Keratinocyte (primary cell): ENCODE results near the gene RORB. TPM values are rescaled to one million over a fixed set of nuclear protein-coding genes. Genes with fewer than 3 reads are reported as not detected.

ENCODE experiments used
- DNase-seq: peaks from one replicate; pipeline ENCODE4 v3.0.0-alpha.2; 2011; ENCODE audit warnings: low read depth, missing footprints, low spot score
- FAIRE-seq: peaks from 2 replicates; lab custom pipeline; 2011; peaks lifted over from hg19 to GRCh38; lab: Jason Lieb, UNC
- H2AFZ ChIP-seq: 2 replicates; pipeline ENCODE4 v1.6.0; 2012; ENCODE audit warnings: low read length, control low read depth, inconsistent platforms; ENCODE audit not compliant: control insufficient read depth
- H3K27ac ChIP-seq: 2 replicates; pipeline ENCODE4 v1.5.1; 2011; ENCODE audit warnings: low read length; ENCODE audit not compliant: control insufficient read depth, insufficient read depth
- H3K27me3 ChIP-seq: 3 replicates; pipeline ENCODE4 v1.6.0; 2011; ENCODE audit warnings: low read length; ENCODE audit not compliant: control insufficient read depth, insufficient read depth; ENCODE audit errors: extremely low read depth
- H3K36me3 ChIP-seq, 2 experiments: 2 replicates in 1 of 2; 3 replicates in 1 of 2; pipeline ENCODE4 v1.5.1; 2011; ENCODE audit warnings: low read length in 2 of 2, mild to moderate bottlenecking in 1 of 2; ENCODE audit not compliant: control insufficient read depth in 2 of 2, insufficient read depth in 2 of 2; ENCODE audit errors: extremely low read depth in 1 of 2
- H3K4me1 ChIP-seq: 3 replicates; pipeline ENCODE4 v1.5.1; 2011; ENCODE audit warnings: low read length; ENCODE audit not compliant: control insufficient read depth, insufficient read depth; ENCODE audit errors: extremely low read depth
- H3K4me2 ChIP-seq: 3 replicates; pipeline ENCODE4 v1.6.0; 2011; ENCODE audit warnings: low read depth, low read length; ENCODE audit not compliant: control insufficient read depth, insufficient read depth; ENCODE audit errors: extremely low read depth
- H3K4me3 ChIP-seq, 3 experiments: fragments of 200-600 bp in 1 of 3; sonication (generic) in 1 of 3; 2 replicates in 2 of 3; 3 replicates in 1 of 3; pipeline ENCODE4 v1.5.1; 2011 to 2016; ENCODE audit warnings: low read length in 3 of 3, mild to moderate bottlenecking in 3 of 3, control low read depth in 2 of 3, inconsistent platforms in 1 of 3, low read depth in 1 of 3, mixed read lengths in 1 of 3, mixed run types in 1 of 3, moderate library complexity in 1 of 3; ENCODE audit not compliant: control insufficient read depth in 2 of 3, insufficient read depth in 2 of 3; ENCODE audit errors: extremely low read depth in 1 of 3
- H3K79me2 ChIP-seq: 2 replicates; pipeline ENCODE4 v1.6.0; 2012; ENCODE audit warnings: low read length; ENCODE audit not compliant: control insufficient read depth, insufficient read depth
- H3K9ac ChIP-seq: 3 replicates; pipeline ENCODE4 v1.6.0; 2011; ENCODE audit warnings: low read length; ENCODE audit not compliant: control insufficient read depth, insufficient read depth; ENCODE audit errors: extremely low read depth
- H3K9me1 ChIP-seq: 3 replicates; pipeline ENCODE4 v1.6.0; 2011; ENCODE audit warnings: low read length; ENCODE audit not compliant: control insufficient read depth, insufficient read depth; ENCODE audit errors: extremely low read depth
- H3K9me3 ChIP-seq: 2 replicates; pipeline ENCODE4 v1.5.1; 2012; ENCODE audit warnings: low read depth, low read length; ENCODE audit not compliant: control insufficient read depth
- H4K20me1 ChIP-seq: 3 replicates; pipeline ENCODE4 v1.6.0; 2011; ENCODE audit warnings: low read length; ENCODE audit not compliant: control insufficient read depth, insufficient read depth; ENCODE audit errors: extremely low read depth
- CTCF ChIP-seq, 3 experiments: IDR thresholded peaks in 1 of 3; conservative IDR thresholded peaks in 1 of 3; optimal IDR thresholded peaks in 1 of 3; 2 replicates in 2 of 3; 3 replicates in 1 of 3; pipeline versions ENCODE3 to v1.5.1; 2011; ENCODE audit warnings: low read length in 3 of 3, mild to moderate bottlenecking in 3 of 3, moderate library complexity in 2 of 3, control low read depth in 1 of 3, inconsistent platforms in 1 of 3; ENCODE audit not compliant: insufficient read depth in 2 of 3; ENCODE audit errors: extremely low read depth in 1 of 3
- EZH2 ChIP-seq: IDR thresholded peaks from one replicate; pipeline ENCODE4 v1.6.1; 2012; ENCODE audit warnings: inconsistent platforms, mild to moderate bottlenecking, low read length, moderate library complexity
- dilution Hi-C: fragments of 300-500 bp; cut with MboI; formaldehyde crosslinking; loops from one replicate; pipeline ENCODE4 v1.7.0; 2020; ENCODE audit warnings: low sequenced_read_pairs; ENCODE audit not compliant: extremely low pct_ligation_motif_present
- polyA plus RNA-seq, 5 experiments: library from polyadenylated mRNA; depleted of rRNA in 3 of 5; stranded (reverse) in 3 of 5; stranded (forward) in 1 of 5; unstranded in 1 of 5; fragments of >200 nt; gene quantifications; 1 replicate in 1 of 5; 2 replicates in 3 of 5; 3 replicates in 1 of 5; pipeline versions ENCODE4 v1.2.1 to v1.2.3, GENCODE V29; 2011 to 2012; ENCODE audit warnings: missing spikeins in 2 of 5, low read depth in 1 of 5, low replicate concordance in 1 of 5

RORB gene
- polyA plus RNA-seq, 1 donor (not counting 4 experiments of a cell fraction or from before 2014, with no cell fraction given), result not detected

- H3K9ac ChIP-seq, result no peak overlapping the region
- DNase-seq, result no peak
Measured at GRCh38 chr9:74551266-74551665, 54.1 kb downstream of the RORB start.

GRCh38 chr9:74554751-74555419 is 57.8 kb downstream of the RORB start:
- Histone ChIP-seq H3K4me3 (no peak overlapping the region), H4K20me1 (no peaks in the 10 kb centered on the region), H3K4me2 (no peak overlapping the region), H3K79me2 (no peaks in the 10 kb centered on the region), H3K36me3 (no peaks in the 10 kb centered on the region), H3K9ac (no peak overlapping the region), H3K9me3 (no peaks in the 10 kb centered on the region), H3K4me1 (peaks cover 3% of the 10 kb centered on the region), H3K9me1 (no peaks in the 10 kb centered on the region), H3K27me3 (no peaks in the 10 kb centered on the region), H3K27ac (no peak overlapping the region), H2AFZ (no peak overlapping the region)
- DNase-seq (no peak), FAIRE-seq (no peak)
- dilution Hi-C loops, result no loop called here
- TF ChIP-seq CTCF (optimal IDR thresholded peaks at IDR 0.05 in 1 of 3, IDR thresholded peaks at IDR 0.05 in 1 of 3, conservative IDR thresholded peaks at IDR 0.05 in 1 of 3; ENCODE audit: extremely low read depth in 1 of 3, insufficient read depth in 2 of 3, low read length in 3 of 3) (no peak), EZH2 (no peak)

More at GRCh38 chr9:74551266-74551665, 54.1 kb downstream of the RORB start:
- Histone ChIP-seq H2AFZ (no peak overlapping the region), H3K9me1 (no peaks in the 10 kb centered on the region), H3K4me2 (no peak overlapping the region), H3K4me3 (no peak overlapping the region), H3K9me3 (no peaks in the 10 kb centered on the region), H3K27me3 (no peaks in the 10 kb centered on the region), H4K20me1 (no peaks in the 10 kb centered on the region), H3K36me3 (no peaks in the 10 kb centered on the region), H3K4me1 (no peaks in the 10 kb centered on the region), H3K79me2 (no peaks in the 10 kb centered on the region), H3K27ac (no peak overlapping the region)
- no peak for TF ChIP-seq CTCF (optimal IDR thresholded peaks at IDR 0.05 in 1 of 3, IDR thresholded peaks at IDR 0.05 in 1 of 3, conservative IDR thresholded peaks at IDR 0.05 in 1 of 3; ENCODE audit: extremely low read depth in 1 of 3, insufficient read depth in 2 of 3, low read length in 3 of 3)
- no peak for TF ChIP-seq EZH2
- FAIRE-seq, result no peak
- dilution Hi-C loops, result no loop called here
